GM13976 (cell line): Measurements from ENCODE around the gene SPRED2.
A peak's percentile ranks its signal among the peaks of the same experiment; 100 is the strongest.

ENCODE experiments used
- DNase-seq: peaks from one replicate; pipeline ENCODE4 v3.0.0; 2012; ENCODE audit warnings: low spot score
- CTCF ChIP-seq: IDR thresholded peaks from 2 replicates; pipeline ENCODE4 v1.5.1; 2012; ENCODE audit warnings: borderline replicate concordance, mild to moderate bottlenecking; ENCODE audit not compliant: insufficient read depth; ENCODE audit errors: extremely low read depth, missing control alignments, control extremely low read depth
- in situ Hi-C: fragments of 300-500 bp; cut with MboI; formaldehyde crosslinking; loops from one replicate; pipeline ENCODE4 v1.12.0; 2022; ENCODE audit warnings: low sequenced_read_pairs, mixed read lengths, inconsistent platforms; ENCODE audit not compliant: unreplicated experiment

Gene SPRED2

GRCh38 chr2:65427532-65427931 lies 4.9 kb downstream of the SPRED2 start:
- no peak for TF ChIP-seq CTCF
- in situ Hi-C loops, result no loop called here

DNA sequence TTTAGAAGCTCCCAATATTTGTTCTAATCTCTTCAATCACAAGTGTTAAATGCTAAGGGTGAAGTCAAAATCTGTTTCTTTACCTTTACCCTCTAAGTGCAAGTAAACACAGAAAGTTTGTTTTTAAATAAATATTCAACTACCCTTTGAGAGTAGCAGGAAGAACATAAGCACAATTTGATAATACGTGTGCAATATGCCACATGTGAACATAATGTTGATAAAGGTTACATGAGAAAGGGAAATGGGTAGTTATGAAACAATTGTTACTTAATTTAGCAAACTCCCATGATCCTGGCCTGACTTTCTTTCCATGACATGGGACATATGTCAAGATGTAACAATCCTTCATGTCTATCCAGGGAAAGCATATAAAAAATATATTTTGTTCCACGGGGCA lies 7.1 kb downstream of the SPRED2 start:
- no peak for TF ChIP-seq CTCF
- in situ Hi-C loops, result no loop called here
- DNase-seq, result no peak

More at GRCh38 chr2:65427532-65427931, 4.9 kb downstream of the SPRED2 start:
- DNase-seq, result no peak

- no peak for DNase-seq
- in situ Hi-C loops, result no loop called here
- no peak for TF ChIP-seq CTCF
Measured at GRCh38 chr2:65424391-65424790, 8.0 kb downstream of the SPRED2 start.

DNA sequence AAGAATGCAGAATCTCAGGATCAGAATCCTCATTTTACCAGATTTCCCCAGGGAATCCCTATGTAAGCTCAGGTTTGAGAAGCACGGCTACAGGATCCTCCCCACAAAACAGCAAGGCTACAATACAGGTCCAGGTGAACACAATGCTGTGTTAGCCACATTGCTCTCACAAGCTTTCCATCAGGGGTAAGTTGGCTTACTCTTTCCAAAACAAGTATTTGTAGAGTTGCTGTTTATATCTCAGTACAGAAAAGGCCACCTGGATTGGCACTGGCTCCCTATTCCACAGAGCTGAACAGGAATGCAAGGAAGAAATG lies 11.0 kb downstream of the SPRED2 start:
- DNase-seq, result no peak
- no peak for TF ChIP-seq CTCF
- in situ Hi-C loops, result no loop called here

GRCh38 chr2:65420712-65421431 lies 11.5 kb downstream of the SPRED2 start:
- in situ Hi-C loops, result no loop called here
- no peak for TF ChIP-seq CTCF
- peak; percentile 62 for DNase-seq

GRCh38 chr2:65417509-65418085 lies 14.8 kb downstream of the SPRED2 start:
- TF ChIP-seq CTCF, result no peak
- DNase-seq, result no peak
- in situ Hi-C loops, result no loop called here

DNA sequence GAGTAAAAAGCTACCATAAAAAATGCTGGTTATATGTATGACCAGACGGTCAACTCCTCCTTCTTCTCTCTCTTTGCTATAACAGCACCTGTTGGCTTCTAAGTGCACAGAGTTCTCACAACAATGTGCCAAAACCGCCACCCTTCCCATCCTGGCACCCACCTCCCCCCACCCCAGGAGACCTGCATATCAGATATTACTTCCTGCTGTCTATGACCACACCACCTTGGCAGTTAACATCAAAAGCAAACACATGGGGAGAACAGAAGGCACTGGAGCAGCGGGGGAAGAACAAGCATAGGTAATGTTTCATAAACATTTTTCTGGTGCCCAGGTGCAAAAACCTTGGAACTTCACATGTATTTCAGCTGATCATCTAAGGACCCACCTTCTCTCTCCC lies 15.5 kb downstream of the SPRED2 start:
- no peak for TF ChIP-seq CTCF
- no peak for DNase-seq
- in situ Hi-C loops, result no loop called here
